HCT116 (cell line): ENCODE data around the gene JUN. TPM values are rescaled to one million over a fixed set of nuclear protein-coding genes. Genes with fewer than 3 reads are reported as not detected.

Experiments used
- ATAC-seq: fragments of 200-7000 bp; cut with Tn5 transposase; 2 replicates; pipeline ENCODE4 v1.9.1; 2020; ENCODE audit warnings: mild to moderate bottlenecking, moderate library complexity
- BruUV-seq: library from RNA; stranded (reverse); fragments of 400-500 nt; replicated peaks from 2 replicates; lab custom pipeline; 2021; lab: Mats Ljungman, UMichigan
- CTCF ChIA-PET: fragments of 300-600 bp; sonication (Branson Sonifier 250); formaldehyde crosslinking; loops from one replicate; lab custom pipeline; 2021; ENCODE audit warnings: antibody characterized with exemption; lab: Charles Lee
- POLR2A ChIA-PET: fragments of 300-600, 350-600 bp; sonication (Branson Sonifier 250); formaldehyde crosslinking; loops from one replicate; lab custom pipeline; 2021; ENCODE audit warnings: antibody characterized with exemption; lab: Charles Lee
- RAD21 ChIA-PET, 2 experiments: fragments of 300-600 bp; sonication (Branson Sonifier 250); formaldehyde crosslinking; loops; one replicate each; lab custom pipeline; 2023; ENCODE audit warnings: low total read pairs in 2 of 2; ENCODE audit not compliant: uncharacterized antibody in 2 of 2, unreplicated experiment in 2 of 2, low non-redundant PET in 1 of 2; lab: Charles Lee
- DNase-seq: peaks from one replicate; pipeline ENCODE4 v3.0.0-alpha.2; 2010; ENCODE audit warnings: low read depth, low spot score
- H2AFZ ChIP-seq: fragments of 200-600 bp; shearing (Covaris generic), sonication (generic); 2 replicates; pipeline ENCODE4 v1.6.1; 2017; ENCODE audit warnings: low read depth, mixed run types, mixed read lengths, antibody characterized with exemption, low read length; ENCODE audit not compliant: poor library complexity, severe bottlenecking
- H3K27ac ChIP-seq: 2 replicates; pipeline ENCODE4 v1.5.1; 2012; ENCODE audit warnings: low read depth, low read length
- H3K27me3 ChIP-seq: fragments of 200-600 bp; sonication (generic); 2 replicates; pipeline ENCODE4 v1.6.1; 2016; ENCODE audit warnings: mixed run types, low read length, mixed read lengths; ENCODE audit not compliant: insufficient read depth
- H3K36me3 ChIP-seq, 2 experiments: fragments of 200-500 bp in 1 of 2; fragments of 200-600 bp in 1 of 2; sonication (Bioruptor generic) in 1 of 2; sonication (generic) in 1 of 2; 2 replicates each; pipeline versions ENCODE4 v1.5.1 to v1.6.1; 2014 to 2016; ENCODE audit warnings: low read length in 2 of 2, inconsistent platforms in 1 of 2, mixed read lengths in 1 of 2, mixed run types in 1 of 2; ENCODE audit not compliant: insufficient read depth in 2 of 2, control insufficient read depth in 1 of 2
- H3K4me1 ChIP-seq, 2 experiments: fragments of 200-600 bp in 1 of 2; sonication (generic) in 1 of 2; 2 replicates each; pipeline versions ENCODE4 v1.5.1 to v1.6.1; 2012 to 2017; ENCODE audit warnings: low read length in 2 of 2, inconsistent platforms in 1 of 2, mild to moderate bottlenecking in 1 of 2, mixed read lengths in 1 of 2, mixed run types in 1 of 2, moderate library complexity in 1 of 2; ENCODE audit not compliant: insufficient read depth in 2 of 2, control insufficient read depth in 1 of 2
- H3K4me2 ChIP-seq: fragments of 200-600 bp; sonication (generic); 2 replicates; pipeline ENCODE4 v1.6.1; 2017; ENCODE audit warnings: mixed run types, low read length, mixed read lengths
- H3K4me3 ChIP-seq, 2 experiments: fragments of 200-600 bp in 1 of 2; sonication (generic) in 1 of 2; replicated peaks in 1 of 2; 2 replicates each; pipeline ENCODE4 v1.5.1; 2011 to 2016; ENCODE audit warnings: low read length in 2 of 2, control low read depth in 1 of 2, low read depth in 1 of 2, mild to moderate bottlenecking in 1 of 2, mixed read lengths in 1 of 2, mixed run types in 1 of 2
- H3K79me2 ChIP-seq: fragments of 200-600 bp; sonication (generic); 2 replicates; pipeline ENCODE4 v1.6.1; 2017; ENCODE audit warnings: mild to moderate bottlenecking, mixed run types, low read length, moderate library complexity, mixed read lengths; ENCODE audit not compliant: insufficient read depth
- H3K9ac ChIP-seq: fragments of 200-600 bp; sonication (generic); 2 replicates; pipeline ENCODE4 v1.6.1; 2016; ENCODE audit warnings: low read length, mixed read lengths
- H3K9me2 ChIP-seq: fragments of 200-600 bp; sonication (generic), shearing (Covaris generic); 2 replicates; pipeline ENCODE4 v1.6.1; 2017; ENCODE audit warnings: mixed run types, mild to moderate bottlenecking, moderate library complexity; ENCODE audit not compliant: insufficient read depth
- H3K9me3 ChIP-seq, 2 experiments: fragments of 200-500 bp in 1 of 2; fragments of 200-600 bp in 1 of 2; sonication (Bioruptor generic) in 1 of 2; sonication (generic) in 1 of 2; 2 replicates each; pipeline ENCODE4 v1.6.1; 2014 to 2017; ENCODE audit warnings: low read length in 2 of 2, mixed read lengths in 2 of 2, inconsistent platforms in 1 of 2, low read depth in 1 of 2, mild to moderate bottlenecking in 1 of 2, mixed run types in 1 of 2, moderate library complexity in 1 of 2; ENCODE audit not compliant: control insufficient read depth in 1 of 2, insufficient read depth in 1 of 2
- H4K20me1 ChIP-seq: fragments of 200-600 bp; sonication (generic), shearing (Covaris generic); 2 replicates; pipeline ENCODE4 v1.6.1; 2017; ENCODE audit warnings: mixed run types, mild to moderate bottlenecking, moderate library complexity; ENCODE audit not compliant: insufficient read depth
- CEBPB ChIP-seq: IDR thresholded peaks from 2 replicates; pipeline ENCODE4 v1.6.1; 2012; ENCODE audit warnings: low read depth
- EZH2 ChIP-seq: fragments of 200-600 bp; sonication (generic); IDR thresholded peaks from 2 replicates; pipeline ENCODE4 v1.6.1; 2017; ENCODE audit warnings: antibody characterized with exemption, mixed run types
- EZH2phosphoT487 ChIP-seq: fragments of 200-600 bp; IDR thresholded peaks from 2 replicates; pipeline ENCODE4 v1.6.1; 2018; ENCODE audit warnings: antibody characterized with exemption, borderline replicate concordance
- JUND ChIP-seq: IDR thresholded peaks from 2 replicates; pipeline ENCODE4 v1.6.1; 2012
- POLR2A ChIP-seq: IDR thresholded peaks from 2 replicates; pipeline ENCODE4 v1.7.0; 2011; ENCODE audit warnings: borderline replicate concordance; ENCODE audit not compliant: insufficient read depth, insufficient read length; ENCODE audit errors: extremely low read depth
- POLR2AphosphoS5 ChIP-seq: IDR thresholded peaks from 2 replicates; pipeline ENCODE4 v1.6.1; 2011; ENCODE audit warnings: mild to moderate bottlenecking, low read depth, low read length, moderate library complexity
- RAD21 ChIP-seq: IDR thresholded peaks from 2 replicates; pipeline ENCODE4 v1.6.1; 2012; ENCODE audit warnings: low read depth, mild to moderate bottlenecking
- SP1 ChIP-seq: IDR thresholded peaks from 2 replicates; pipeline ENCODE4 v1.6.1; 2012; ENCODE audit warnings: low read depth
- TCF7L2 ChIP-seq: IDR thresholded peaks from 2 replicates; pipeline ENCODE4 v1.7.0; 2011; ENCODE audit warnings: borderline replicate concordance, inconsistent platforms; ENCODE audit not compliant: insufficient read depth, insufficient read length; ENCODE audit errors: extremely low read depth
- YY1 ChIP-seq: IDR thresholded peaks from 2 replicates; pipeline ENCODE4 v1.6.1; 2011; ENCODE audit warnings: low read length, low read depth, moderate library complexity, mild to moderate bottlenecking; ENCODE audit not compliant: insufficient replicate concordance; ENCODE audit errors: extremely low read depth
- ZFX ChIP-seq: fragments of 450-650 bp; IDR thresholded peaks from 2 replicates; pipeline ENCODE4 v1.6.1; 2017
- ZNF274 ChIP-seq: fragments of 200-500 bp; sonication (Bioruptor generic); IDR thresholded peaks from 2 replicates; pipeline ENCODE4 v1.6.1; 2014; ENCODE audit warnings: mild to moderate bottlenecking, low read depth, low read length, inconsistent platforms
- intact Hi-C: fragments of 100-400 bp; cut with micrococcal nuclease; formaldehyde crosslinking; loops from 2 replicates; pipeline ENCODE4 v1.10.0; 2022
- total RNA-seq: library from RNA; stranded (reverse); gene quantifications from one replicate; pipeline ENCODE4 v1.2.1, GENCODE V29; 2021; ENCODE audit not compliant: unreplicated experiment
- TF ChIP-seq, protein P1 (sequence below): IDR thresholded peaks from 2 replicates; pipeline ENCODE4 v1.6.1; 2011; ENCODE audit warnings: mild to moderate bottlenecking, low read length, moderate library complexity; ENCODE audit not compliant: insufficient replicate concordance; ENCODE audit errors: extremely low read depth
- TF ChIP-seq, protein P2 (sequence below): IDR thresholded peaks from 2 replicates; pipeline ENCODE4 v1.6.1; 2012
- TF ChIP-seq, protein P3 (sequence below): IDR thresholded peaks from 2 replicates; pipeline ENCODE4 v1.6.1; 2012
- TF ChIP-seq, protein P4 (sequence below), 3 experiments: fragments of 200-600 bp in 1 of 3; sonication (generic) in 1 of 3; IDR thresholded peaks in 2 of 3; conservative IDR thresholded peaks in 1 of 3; 2 replicates each; pipeline ENCODE4 v1.5.1; 2012 to 2017; ENCODE audit warnings: low read depth in 2 of 3, low read length in 2 of 3, antibody characterized with exemption in 1 of 3, borderline replicate concordance in 1 of 3, control low read depth in 1 of 3, mild to moderate bottlenecking in 1 of 3, mixed read lengths in 1 of 3, mixed run types in 1 of 3, moderate library complexity in 1 of 3; ENCODE audit not compliant: insufficient read depth in 1 of 3

JUN gene
- total RNA-seq, 1 experiment from 2014 or later: 18.7 TPM

DNA sequence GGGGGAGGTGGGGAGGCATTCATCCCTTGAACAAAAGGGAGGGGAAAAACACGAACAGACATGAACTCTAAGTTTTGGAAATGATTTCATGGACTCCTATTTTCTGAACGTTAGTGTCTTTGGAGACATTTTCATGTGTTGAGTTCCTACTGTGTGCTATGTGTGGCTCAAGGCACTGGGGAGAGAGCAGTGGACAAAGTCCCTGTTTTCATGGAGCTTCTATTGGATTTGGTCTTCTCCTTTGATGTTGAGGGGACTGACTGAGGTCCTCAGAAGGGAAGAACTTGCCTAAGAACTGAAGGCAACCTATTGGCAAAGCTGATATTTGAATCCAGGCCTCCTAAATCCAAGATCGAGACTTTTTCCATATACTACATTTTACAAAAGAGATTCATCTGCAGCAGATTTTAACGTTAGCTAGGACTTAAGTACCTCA, 30.4 kb downstream of the JUN start:
- H3K4me3 ChIP-seq: no peak overlapping the region
- no peak overlapping the region for H3K27ac ChIP-seq
- H4K20me1 ChIP-seq: no peaks in the 10 kb centered on the region
- TF ChIP-seq POLR2A: no peak
- TF ChIP-seq, protein P1, sequence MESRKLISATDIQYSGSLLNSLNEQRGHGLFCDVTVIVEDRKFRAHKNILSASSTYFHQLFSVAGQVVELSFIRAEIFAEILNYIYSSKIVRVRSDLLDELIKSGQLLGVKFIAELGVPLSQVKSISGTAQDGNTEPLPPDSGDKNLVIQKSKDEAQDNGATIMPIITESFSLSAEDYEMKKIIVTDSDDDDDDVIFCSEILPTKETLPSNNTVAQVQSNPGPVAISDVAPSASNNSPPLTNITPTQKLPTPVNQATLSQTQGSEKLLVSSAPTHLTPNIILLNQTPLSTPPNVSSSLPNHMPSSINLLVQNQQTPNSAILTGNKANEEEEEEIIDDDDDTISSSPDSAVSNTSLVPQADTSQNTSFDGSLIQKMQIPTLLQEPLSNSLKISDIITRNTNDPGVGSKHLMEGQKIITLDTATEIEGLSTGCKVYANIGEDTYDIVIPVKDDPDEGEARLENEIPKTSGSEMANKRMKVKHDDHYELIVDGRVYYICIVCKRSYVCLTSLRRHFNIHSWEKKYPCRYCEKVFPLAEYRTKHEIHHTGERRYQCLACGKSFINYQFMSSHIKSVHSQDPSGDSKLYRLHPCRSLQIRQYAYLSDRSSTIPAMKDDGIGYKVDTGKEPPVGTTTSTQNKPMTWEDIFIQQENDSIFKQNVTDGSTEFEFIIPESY: no peak
- TF ChIP-seq, protein P2, sequence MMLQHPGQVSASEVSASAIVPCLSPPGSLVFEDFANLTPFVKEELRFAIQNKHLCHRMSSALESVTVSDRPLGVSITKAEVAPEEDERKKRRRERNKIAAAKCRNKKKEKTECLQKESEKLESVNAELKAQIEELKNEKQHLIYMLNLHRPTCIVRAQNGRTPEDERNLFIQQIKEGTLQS: no peak
- TF ChIP-seq RAD21: no peak
- TF ChIP-seq EZH2phosphoT487: no peak
- TF ChIP-seq TCF7L2: no peak
- no peak for TF ChIP-seq EZH2
- TF ChIP-seq ZFX: no peak
- TF ChIP-seq POLR2AphosphoS5: no peak
- TF ChIP-seq JUND: no peak
- TF ChIP-seq, protein P3, sequence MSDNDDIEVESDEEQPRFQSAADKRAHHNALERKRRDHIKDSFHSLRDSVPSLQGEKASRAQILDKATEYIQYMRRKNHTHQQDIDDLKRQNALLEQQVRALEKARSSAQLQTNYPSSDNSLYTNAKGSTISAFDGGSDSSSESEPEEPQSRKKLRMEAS: no peak
- TF ChIP-seq ZNF274: no peak
- TF ChIP-seq, protein P4, sequence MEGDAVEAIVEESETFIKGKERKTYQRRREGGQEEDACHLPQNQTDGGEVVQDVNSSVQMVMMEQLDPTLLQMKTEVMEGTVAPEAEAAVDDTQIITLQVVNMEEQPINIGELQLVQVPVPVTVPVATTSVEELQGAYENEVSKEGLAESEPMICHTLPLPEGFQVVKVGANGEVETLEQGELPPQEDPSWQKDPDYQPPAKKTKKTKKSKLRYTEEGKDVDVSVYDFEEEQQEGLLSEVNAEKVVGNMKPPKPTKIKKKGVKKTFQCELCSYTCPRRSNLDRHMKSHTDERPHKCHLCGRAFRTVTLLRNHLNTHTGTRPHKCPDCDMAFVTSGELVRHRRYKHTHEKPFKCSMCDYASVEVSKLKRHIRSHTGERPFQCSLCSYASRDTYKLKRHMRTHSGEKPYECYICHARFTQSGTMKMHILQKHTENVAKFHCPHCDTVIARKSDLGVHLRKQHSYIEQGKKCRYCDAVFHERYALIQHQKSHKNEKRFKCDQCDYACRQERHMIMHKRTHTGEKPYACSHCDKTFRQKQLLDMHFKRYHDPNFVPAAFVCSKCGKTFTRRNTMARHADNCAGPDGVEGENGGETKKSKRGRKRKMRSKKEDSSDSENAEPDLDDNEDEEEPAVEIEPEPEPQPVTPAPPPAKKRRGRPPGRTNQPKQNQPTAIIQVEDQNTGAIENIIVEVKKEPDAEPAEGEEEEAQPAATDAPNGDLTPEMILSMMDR (IDR thresholded peaks at IDR 0.05 in 2 of 3, conservative IDR thresholded peaks at IDR 0.05 in 1 of 3; ENCODE audit: borderline replicate concordance in 1 of 3, insufficient read depth in 1 of 3, low read depth in 2 of 3, low read length in 2 of 3): no peak
- no peak for TF ChIP-seq CEBPB
- TF ChIP-seq SP1: no peak
- no peak for TF ChIP-seq YY1
- peak overlapping the region; percentile 72 for H2AFZ ChIP-seq
- H3K27me3 ChIP-seq: no peaks in the 10 kb centered on the region
- no peaks in the 10 kb centered on the region for H3K9me2 ChIP-seq
- H3K4me2 ChIP-seq: 0 out of 2 replicates have a peak overlapping the region, but pooled peaks have one; percentile 21
- no peaks in the 10 kb centered on the region for H3K9me3 ChIP-seq
- ChIA-PET POLR2A (interaction anchor here (0.7 to 2.0 kb wide), 3 partner anchors 10 to 49 kb away, joined by 3 to 9 read pairs (median 4); partner anchors contain the start of gene JUN), CTCF (no interaction called here), RAD21 (no interaction called here)
- ATAC-seq: no peak
- no peak overlapping the region for H3K9ac ChIP-seq
- no peak for DNase-seq
- H3K36me3 ChIP-seq: no peaks in the 10 kb centered on the region
- intact Hi-C loops: no loop called here
- H3K79me2 ChIP-seq: no peaks in the 10 kb centered on the region
- peaks cover 28 to 44% of the 10 kb centered on the region in 2 experiments for H3K4me1 ChIP-seq
- BruUV-seq: no TSS peak
